ENCODE data around the gene SMC2. TPM values are rescaled to one million over a fixed set of nuclear protein-coding genes. Genes with fewer than 3 reads are reported as not detected.

SMC2 gene
- total RNA-seq, 1 donor from 2014 or later = 28.2 TPM

GRCh38 chr9:104073770-104074133 is 20.4 kb upstream of the SMC2 start:
- Mint-ChIP-seq H3K27ac (no peak overlapping the region), H3K36me3 (ENCODE audit: insufficient read depth) (no peaks in the 10 kb centered on the region), H3K4me1 (ENCODE audit: low read depth) (peaks cover 14% of the 10 kb centered on the region), H3K27me3 (no peaks in the 10 kb centered on the region), H3K4me3 (ENCODE audit: low read depth) (no peak overlapping the region), H3K9me3 (ENCODE audit: low read depth) (peaks cover 5% of the 10 kb centered on the region)
- no peak for TF ChIP-seq CTCF (IDR thresholded peaks at IDR 0.05; ENCODE audit: unreplicated experiment)
- DNase-seq (ENCODE audit: low spot score, unreplicated experiment) = no peak

- Mint-ChIP-seq H3K4me1 (ENCODE audit: low read depth) (peaks cover 12% of the 10 kb centered on the region), H3K4me3 (ENCODE audit: low read depth) (no peak overlapping the region), H3K36me3 (ENCODE audit: insufficient read depth) (no peaks in the 10 kb centered on the region), H3K9me3 (ENCODE audit: low read depth) (peaks cover 5% of the 10 kb centered on the region), H3K27ac (no peak overlapping the region), H3K27me3 (no peaks in the 10 kb centered on the region)
- DNase-seq (ENCODE audit: low spot score, unreplicated experiment) = no peak
- TF ChIP-seq CTCF (IDR thresholded peaks at IDR 0.05; ENCODE audit: unreplicated experiment) = no peak
Measured at GRCh38 chr9:104074876-104075275, 19.2 kb upstream of the SMC2 start.

GRCh38 chr9:104075801-104076753 is 18.0 kb upstream of the SMC2 start:
- Mint-ChIP-seq H3K27ac (no peak overlapping the region), H3K4me3 (ENCODE audit: low read depth) (no peak overlapping the region), H3K36me3 (ENCODE audit: insufficient read depth) (no peaks in the 10 kb centered on the region), H3K4me1 (ENCODE audit: low read depth) (peaks cover 12% of the 10 kb centered on the region), H3K27me3 (no peaks in the 10 kb centered on the region), H3K9me3 (ENCODE audit: low read depth) (peaks cover 10% of the 10 kb centered on the region)
- no peak for TF ChIP-seq CTCF (IDR thresholded peaks at IDR 0.05; ENCODE audit: unreplicated experiment)
- DNase-seq (ENCODE audit: low spot score, unreplicated experiment) = no peak

GRCh38 chr9:104078596-104078995 is 15.5 kb upstream of the SMC2 start:
- H3K27ac Mint-ChIP-seq = no peak overlapping the region
- peaks cover 26% of the 10 kb centered on the region for H3K9me3 Mint-ChIP-seq (ENCODE audit: low read depth)

GRCh38 chr9:104080983-104081382 is 13.1 kb upstream of the SMC2 start:
- H3K4me1 Mint-ChIP-seq (ENCODE audit: low read depth) = no peaks in the 10 kb centered on the region
- no peaks in the 10 kb centered on the region for H3K36me3 Mint-ChIP-seq (ENCODE audit: insufficient read depth)

More at GRCh38 chr9:104078596-104078995, 15.5 kb upstream of the SMC2 start:
- no peaks in the 10 kb centered on the region for H3K36me3 Mint-ChIP-seq (ENCODE audit: insufficient read depth)
- no peak for DNase-seq (ENCODE audit: low spot score, unreplicated experiment)
- H3K27me3 Mint-ChIP-seq = no peaks in the 10 kb centered on the region
- H3K4me3 Mint-ChIP-seq (ENCODE audit: low read depth) = no peak overlapping the region
- TF ChIP-seq CTCF (IDR thresholded peaks at IDR 0.05; ENCODE audit: unreplicated experiment) = no peak
- peaks cover 12% of the 10 kb centered on the region for H3K4me1 Mint-ChIP-seq (ENCODE audit: low read depth)

More at GRCh38 chr9:104080983-104081382, 13.1 kb upstream of the SMC2 start:
- H3K4me3 Mint-ChIP-seq (ENCODE audit: low read depth) = no peak overlapping the region
- no peak for TF ChIP-seq CTCF (IDR thresholded peaks at IDR 0.05; ENCODE audit: unreplicated experiment)
- no peak overlapping the region for H3K27ac Mint-ChIP-seq
- H3K9me3 Mint-ChIP-seq (ENCODE audit: low read depth) = peaks cover 26% of the 10 kb centered on the region
- no peaks in the 10 kb centered on the region for H3K27me3 Mint-ChIP-seq
- no peak for DNase-seq (ENCODE audit: low spot score, unreplicated experiment)
